Glomerular endothelial cell (primary cell): Measurements from ENCODE around the gene OLFML2A. TPM values are rescaled to one million over a fixed set of nuclear protein-coding genes. Genes with fewer than 3 reads are reported as not detected.

ENCODE experiments used
- DNase-seq: peaks from one replicate; pipeline ENCODE4 v3.0.0-alpha.2; 2011; ENCODE audit warnings: low read depth, low spot score; ENCODE audit errors: extremely low read depth
- total RNA-seq: library from RNA; depleted of rRNA; stranded (reverse); fragments of >200 nt; gene quantifications from 2 replicates; pipeline ENCODE4 v1.2.3, GENCODE V29; 2015

The OLFML2A gene
- total RNA-seq, 1 donor from 2014 or later, result 4.0 TPM

DNA sequence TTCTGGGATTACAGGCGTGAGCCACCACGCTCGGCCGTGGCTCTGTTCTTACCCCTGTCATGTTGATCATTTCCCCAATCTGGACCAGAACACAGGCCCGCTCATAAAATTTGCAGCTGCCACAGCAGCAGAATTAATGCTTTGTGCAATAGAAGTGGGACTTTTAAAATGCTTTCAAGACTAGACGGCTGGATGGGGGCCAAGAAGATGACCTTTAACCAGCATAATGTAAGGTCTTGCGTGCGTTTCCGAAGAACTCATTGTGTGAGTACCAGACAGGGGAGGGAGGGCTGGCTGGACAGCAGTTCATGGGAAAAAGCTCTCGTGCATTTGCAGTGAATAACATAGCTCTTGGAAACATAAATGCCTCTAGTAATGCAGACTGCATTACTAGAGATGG, 72.9 kb downstream of the OLFML2A start:
- DNase-seq, result no peak

GRCh38 chr9:124852121-124852828, 75.3 kb downstream of the OLFML2A start:
- DNase-seq, result no peak

- DNase-seq, result no peak
These were observed 76.0 kb downstream of the OLFML2A start, which contains the start of gene WDR38 for GRCh38 chr9:124852829-124853531. Gene WDR38, plus strand, starts transcription at chr9:124853460. Its CDS starts 72 bp downstream, at chr9:124853532.

- no peak for DNase-seq
These were observed 76.7 kb downstream of the OLFML2A start for GRCh38 chr9:124853605-124854143.

GRCh38 chr9:124854161-124854560, 77.2 kb downstream of the OLFML2A start:
- DNase-seq, result no peak

- no peak for DNase-seq
These were observed 77.9 kb downstream of the OLFML2A start for GRCh38 chr9:124854822-124855221.

DNA sequence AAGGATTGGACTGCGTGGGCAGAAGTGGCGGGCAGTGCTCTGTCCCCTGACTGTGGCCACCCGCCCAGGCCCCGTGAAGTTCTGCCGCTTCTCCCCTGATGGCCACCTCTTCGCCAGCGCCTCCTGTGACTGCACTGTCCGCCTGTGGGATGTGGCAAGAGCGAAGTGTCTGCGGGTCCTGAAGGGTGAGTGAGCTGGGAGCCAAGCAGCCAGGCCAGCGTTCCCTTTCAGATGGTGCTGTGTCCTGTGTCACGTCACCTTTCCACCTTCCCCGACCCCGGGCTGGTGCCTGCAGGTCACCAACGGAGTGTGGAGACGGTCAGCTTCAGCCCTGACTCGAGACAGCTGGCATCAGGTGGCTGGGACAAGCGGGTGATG, 78.6 kb downstream of the OLFML2A start:
- no peak for DNase-seq

- no peak for DNase-seq
These were observed 79.2 kb downstream of the OLFML2A start for GRCh38 chr9:124855944-124856765.

- no peak for DNase-seq
These were observed 80.7 kb downstream of the OLFML2A start for GRCh38 chr9:124857533-124858162.

DNA sequence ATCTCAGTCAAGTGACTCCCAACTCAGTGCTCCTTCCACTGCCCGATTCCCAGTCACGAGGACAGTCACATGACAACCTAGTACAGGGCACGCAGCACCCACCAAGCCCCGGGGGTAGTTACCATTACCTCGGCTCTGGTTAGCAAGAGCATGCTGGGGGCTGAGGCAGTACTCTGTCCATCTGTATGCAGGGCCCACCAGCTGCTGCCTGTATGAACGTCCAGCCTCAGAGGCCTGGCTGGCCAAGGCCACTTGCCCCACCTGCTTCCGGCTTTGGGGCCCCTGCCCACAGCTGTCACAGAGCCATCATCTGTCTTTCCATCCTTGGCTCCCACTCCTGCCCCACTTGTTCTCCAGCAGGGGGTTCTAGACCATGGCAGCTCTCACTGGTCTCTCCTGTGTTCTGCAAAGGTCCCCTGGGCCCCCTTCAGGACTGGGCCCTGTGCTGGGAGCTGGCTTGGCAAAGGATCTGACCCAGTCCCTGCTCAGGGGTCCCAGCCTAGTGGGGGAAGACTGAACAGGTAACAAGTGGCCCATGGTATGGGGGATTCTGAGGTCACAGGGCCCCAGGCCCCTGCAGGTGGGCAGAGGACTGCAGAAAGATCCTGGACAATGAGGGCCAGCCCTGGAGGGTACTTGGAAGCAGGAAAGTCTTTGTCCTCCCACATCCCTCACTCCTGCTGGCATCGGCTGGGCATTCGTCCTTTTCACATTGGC, 81.6 kb downstream of the OLFML2A start:
- DNase-seq, result no peak

DNA sequence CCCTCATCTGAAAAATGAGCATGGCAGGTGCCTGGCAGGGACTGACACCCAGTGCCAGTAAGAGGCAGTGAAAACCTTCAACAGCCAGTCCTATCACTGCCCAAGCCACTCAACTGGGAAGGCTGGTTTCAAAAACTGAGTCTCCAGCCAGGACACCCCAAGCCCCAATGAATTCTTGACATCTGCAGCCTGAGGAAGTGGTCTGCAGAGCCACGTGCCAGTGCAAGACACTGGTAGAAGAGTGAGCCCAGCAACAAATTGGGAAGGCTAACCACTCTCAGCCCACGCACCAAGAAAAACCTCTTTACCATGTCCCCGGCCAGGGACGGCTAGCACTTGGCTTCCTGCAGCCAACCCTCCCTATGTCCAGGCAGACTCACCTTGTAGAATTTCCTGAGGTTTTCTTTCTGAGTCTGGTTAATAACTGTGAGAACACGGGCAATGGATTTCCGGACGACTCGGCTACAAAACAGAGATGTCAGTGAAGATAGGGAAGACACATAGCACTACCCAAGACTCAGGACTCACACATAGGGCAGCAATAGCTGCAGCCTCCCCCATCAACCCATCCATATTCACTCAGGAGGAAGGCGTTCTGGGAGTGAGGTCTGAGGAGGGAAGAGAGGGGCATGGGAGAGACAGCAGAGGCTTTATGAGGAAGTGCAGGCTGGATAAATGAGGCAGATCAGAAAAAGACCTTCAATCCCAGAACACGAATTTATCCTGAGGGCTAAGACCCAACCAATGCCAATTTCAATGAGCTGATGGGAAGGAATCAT, 83.1 kb downstream of the OLFML2A start:
- no peak for DNase-seq

GRCh38 chr9:124860582-124861341, 83.8 kb downstream of the OLFML2A start:
- no peak for DNase-seq

DNA sequence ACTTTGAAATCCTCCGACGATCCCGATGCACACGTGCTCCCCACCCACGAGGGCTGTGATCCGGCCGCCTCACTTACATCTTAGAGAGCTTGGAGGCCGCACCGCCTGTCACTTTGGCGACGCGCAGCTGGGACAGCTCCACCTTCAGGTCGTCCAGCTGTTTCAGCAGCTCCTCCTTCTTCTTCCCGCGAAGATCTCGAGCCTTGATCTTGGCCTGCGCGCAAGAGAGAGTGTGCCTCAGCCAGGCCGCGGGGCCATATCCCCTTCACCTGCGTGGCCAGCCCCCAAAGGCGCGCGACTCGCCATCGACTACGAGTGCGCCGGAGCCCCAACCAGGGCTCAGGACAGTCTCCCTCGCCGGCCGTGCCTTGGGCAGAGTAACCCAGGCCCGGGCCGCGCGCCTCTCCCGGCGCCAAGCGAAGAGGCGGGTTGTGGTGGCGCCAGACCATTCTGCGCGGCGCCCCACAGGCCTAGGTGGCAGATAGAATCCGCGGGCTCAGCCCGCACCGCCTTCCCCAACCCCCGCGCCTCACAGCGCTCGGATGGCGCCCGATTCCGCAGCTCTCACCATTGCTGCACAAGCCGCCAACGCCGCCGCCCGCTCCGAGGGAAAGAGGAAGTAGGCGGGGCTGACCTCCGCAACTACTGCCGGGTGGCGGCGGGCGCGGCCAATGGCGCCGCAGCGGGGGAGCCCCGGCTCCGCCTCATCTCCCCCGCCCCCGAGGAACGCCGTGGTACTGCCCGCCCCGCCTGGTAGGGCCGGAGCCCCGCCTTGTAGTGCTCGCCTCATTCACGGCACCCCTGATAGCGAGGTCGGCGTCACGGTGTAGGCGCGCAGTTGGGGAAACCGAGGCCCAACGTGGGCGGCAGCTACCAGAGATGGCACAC, 84.7 kb downstream of the OLFML2A start, which contains the start of the genes ARPC5L and RPL35:
Gene ARPC5L (plus strand): TSS at position 789 of the 888 bp plus-strand sequence. CDS start 7,161 bp downstream, outside the sequence.
Gene RPL35 (minus strand): TSS at position 616 of the 888 bp plus-strand sequence. CDS start 45 bp downstream, at position 571.
- DNase-seq, result no peak

DNA sequence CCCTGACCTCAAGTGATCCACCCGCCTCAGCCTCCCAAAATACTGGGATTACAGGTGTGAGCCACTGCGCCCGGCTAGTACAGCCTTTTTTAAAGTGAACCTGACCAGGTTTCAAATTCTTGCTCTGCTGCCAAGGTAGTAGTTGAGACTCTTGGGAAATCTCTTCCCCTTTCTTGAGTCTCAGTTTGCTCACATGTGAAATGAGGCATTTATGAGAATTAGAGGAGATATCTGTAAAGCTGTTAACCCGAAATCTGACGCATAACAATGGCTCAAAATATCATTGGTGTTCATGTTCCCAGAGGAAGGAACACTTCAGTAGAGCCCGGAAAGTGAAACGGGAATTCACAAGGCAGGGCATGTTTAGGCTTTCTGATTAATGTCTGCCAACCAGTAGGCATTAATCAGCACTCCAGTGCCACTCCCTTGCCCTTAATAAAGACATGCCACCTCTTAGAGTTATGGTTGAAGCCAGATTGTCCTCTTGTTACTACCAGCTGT, 86.5 kb downstream of the OLFML2A start:
- no peak for DNase-seq
